ENCODE data around the gene ADGRL2. TPM values are rescaled to one million over a fixed set of nuclear protein-coding genes. Genes with fewer than 3 reads are reported as not detected.

ADGRL2 gene
- polyA plus RNA-seq, 1 donor (not counting 4 experiments of a cell fraction or from before 2014, with no cell fraction given), result 6.6 TPM

- H3K27me3 ChIP-seq (ENCODE audit: control insufficient read depth, extremely low read depth, insufficient read depth, low read length), result no peaks in the 10 kb centered on the region
- H3K4me2 ChIP-seq (ENCODE audit: control insufficient read depth, extremely low read depth, insufficient read depth, low read depth, low read length), result no peak overlapping the region
- FAIRE-seq, result no peak
- dilution Hi-C loops (cut with MboI; ENCODE audit: extremely low pct_ligation_motif_present, low sequenced_read_pairs), result no loop called here
- no peaks in the 10 kb centered on the region for H3K9me3 ChIP-seq (ENCODE audit: control insufficient read depth, low read depth, low read length)
- no peaks in the 10 kb centered on the region for H3K36me3 ChIP-seq (ENCODE audit: control insufficient read depth in 2 of 2, extremely low read depth in 1 of 2, insufficient read depth in 2 of 2, low read length in 2 of 2)
- H3K4me1 ChIP-seq (ENCODE audit: control insufficient read depth, extremely low read depth, insufficient read depth, low read length), result no peaks in the 10 kb centered on the region
- H4K20me1 ChIP-seq (ENCODE audit: control insufficient read depth, extremely low read depth, insufficient read depth, low read length), result no peaks in the 10 kb centered on the region
- no peaks in the 10 kb centered on the region for H3K79me2 ChIP-seq (ENCODE audit: control insufficient read depth, insufficient read depth, low read length)
- H3K9ac ChIP-seq (ENCODE audit: control insufficient read depth, extremely low read depth, insufficient read depth, low read length), result no peak overlapping the region
- no peak overlapping the region for H2AFZ ChIP-seq (ENCODE audit: control insufficient read depth, low read length)
- no peak overlapping the region for H3K4me3 ChIP-seq (ENCODE audit: control insufficient read depth in 2 of 3, extremely low read depth in 1 of 3, insufficient read depth in 2 of 3, low read depth in 1 of 3, low read length in 3 of 3)
- no peaks in the 10 kb centered on the region for H3K9me1 ChIP-seq (ENCODE audit: control insufficient read depth, extremely low read depth, insufficient read depth, low read length)
- TF ChIP-seq CTCF (optimal IDR thresholded peaks at IDR 0.05 in 1 of 3, IDR thresholded peaks at IDR 0.05 in 1 of 3, conservative IDR thresholded peaks at IDR 0.05 in 1 of 3; ENCODE audit: extremely low read depth in 1 of 3, insufficient read depth in 2 of 3, low read length in 3 of 3), result no peak
- TF ChIP-seq EZH2 (IDR thresholded peaks at IDR 0.05; ENCODE audit: low read length), result no peak
- no peak for DNase-seq (ENCODE audit: low read depth, low spot score)
- H3K27ac ChIP-seq (ENCODE audit: control insufficient read depth, insufficient read depth, low read length), result no peak overlapping the region
These were observed 43.2 kb upstream of the ADGRL2 start for GRCh38 chr1:81757398-81758020.

GRCh38 chr1:81758181-81758580, 42.6 kb upstream of the ADGRL2 start:
- H3K4me1 ChIP-seq (ENCODE audit: control insufficient read depth, extremely low read depth, insufficient read depth, low read length), result no peaks in the 10 kb centered on the region
- DNase-seq (ENCODE audit: low read depth, low spot score) (no peak), FAIRE-seq (no peak)
- no peaks in the 10 kb centered on the region for H3K27me3 ChIP-seq (ENCODE audit: control insufficient read depth, extremely low read depth, insufficient read depth, low read length)
- dilution Hi-C loops (cut with MboI; ENCODE audit: extremely low pct_ligation_motif_present, low sequenced_read_pairs), result no loop called here
- no peak overlapping the region for H3K9ac ChIP-seq (ENCODE audit: control insufficient read depth, extremely low read depth, insufficient read depth, low read length)
- H2AFZ ChIP-seq (ENCODE audit: control insufficient read depth, low read length), result no peak overlapping the region
- H3K9me3 ChIP-seq (ENCODE audit: control insufficient read depth, low read depth, low read length), result no peaks in the 10 kb centered on the region
- H4K20me1 ChIP-seq (ENCODE audit: control insufficient read depth, extremely low read depth, insufficient read depth, low read length), result no peaks in the 10 kb centered on the region
- H3K27ac ChIP-seq (ENCODE audit: control insufficient read depth, insufficient read depth, low read length), result no peak overlapping the region
- H3K36me3 ChIP-seq (ENCODE audit: control insufficient read depth in 2 of 2, extremely low read depth in 1 of 2, insufficient read depth in 2 of 2, low read length in 2 of 2), result no peaks in the 10 kb centered on the region
- TF ChIP-seq EZH2 (IDR thresholded peaks at IDR 0.05; ENCODE audit: low read length) (no peak), CTCF (optimal IDR thresholded peaks at IDR 0.05 in 1 of 3, IDR thresholded peaks at IDR 0.05 in 1 of 3, conservative IDR thresholded peaks at IDR 0.05 in 1 of 3; ENCODE audit: extremely low read depth in 1 of 3, insufficient read depth in 2 of 3, low read length in 3 of 3) (no peak)
- H3K4me3 ChIP-seq (ENCODE audit: control insufficient read depth in 2 of 3, extremely low read depth in 1 of 3, insufficient read depth in 2 of 3, low read depth in 1 of 3, low read length in 3 of 3), result no peak overlapping the region
- no peaks in the 10 kb centered on the region for H3K9me1 ChIP-seq (ENCODE audit: control insufficient read depth, extremely low read depth, insufficient read depth, low read length)
- no peak overlapping the region for H3K4me2 ChIP-seq (ENCODE audit: control insufficient read depth, extremely low read depth, insufficient read depth, low read depth, low read length)
- H3K79me2 ChIP-seq (ENCODE audit: control insufficient read depth, insufficient read depth, low read length), result no peaks in the 10 kb centered on the region

Data from keratinocyte (primary cell).